Neuronal stem cell (in vitro differentiated cells): ENCODE data around the gene DDX42.
"Not testable (repeated sequence)": the region's sequence is repeated elsewhere in the genome, so short reads cannot be mapped to it uniquely, and the experiment has no call there.

Source experiments
- DNase-seq: peaks from one replicate; pipeline ENCODE4 v3.0.0-alpha.2; 2013; ENCODE audit warnings: low spot score
- H2AFZ ChIP-seq: one replicate; pipeline ENCODE4 v1.6.1; 2013; ENCODE audit warnings: mild to moderate bottlenecking, low read length, inconsistent platforms
- H2AK5ac ChIP-seq: 2 replicates; pipeline ENCODE4 v1.6.1; 2013; ENCODE audit warnings: low read depth, mild to moderate bottlenecking, inconsistent platforms, low read length, moderate library complexity, mixed read lengths
- H2BK120ac ChIP-seq: 2 replicates; pipeline ENCODE4 v1.6.1; 2013; ENCODE audit warnings: low read depth, mild to moderate bottlenecking, inconsistent platforms, low read length, moderate library complexity, mixed read lengths
- H2BK12ac ChIP-seq: one replicate; pipeline ENCODE4 v1.6.1; 2013; ENCODE audit warnings: low read length, inconsistent platforms
- H2BK15ac ChIP-seq: 2 replicates; pipeline ENCODE4 v1.6.1; 2013; ENCODE audit warnings: mild to moderate bottlenecking, low read length, inconsistent platforms, mixed read lengths
- H2BK5ac ChIP-seq: one replicate; pipeline ENCODE4 v1.6.1; 2013; ENCODE audit warnings: inconsistent platforms, mild to moderate bottlenecking, low read length, moderate library complexity
- H3K14ac ChIP-seq: one replicate; pipeline ENCODE4 v1.6.1; 2013; ENCODE audit warnings: low read length, inconsistent platforms
- H3K18ac ChIP-seq: 2 replicates; pipeline ENCODE4 v1.6.1; 2013; ENCODE audit warnings: low read length, inconsistent platforms
- H3K23ac ChIP-seq: 2 replicates; pipeline ENCODE4 v1.6.1; 2013; ENCODE audit warnings: low read depth, mild to moderate bottlenecking, mixed read lengths, low read length, inconsistent platforms; ENCODE audit not compliant: poor library complexity
- H3K27ac ChIP-seq: replicated peaks from 3 replicates; pipeline ENCODE4 v1.5.1; 2013; ENCODE audit warnings: low read length, inconsistent platforms
- H3K27me3 ChIP-seq, 3 experiments: 2 replicates each; pipeline ENCODE4 v1.6.1; 2013; ENCODE audit warnings: low read length in 3 of 3, mild to moderate bottlenecking in 2 of 3, inconsistent platforms in 1 of 3, low read depth in 1 of 3, mixed read lengths in 1 of 3, moderate library complexity in 1 of 3; ENCODE audit not compliant: control insufficient read depth in 3 of 3, insufficient read depth in 3 of 3
- H3K36me3 ChIP-seq, 2 donors: replicated peaks in 1 of 2; 2 replicates each; pipeline ENCODE4 v1.6.1; 2013; ENCODE audit warnings: low read length in 2 of 2; ENCODE audit not compliant: control insufficient read depth in 2 of 2, insufficient read depth in 2 of 2
- H3K4ac ChIP-seq: 2 replicates; pipeline ENCODE4 v1.6.1; 2013; ENCODE audit warnings: inconsistent platforms, mild to moderate bottlenecking, low read length, moderate library complexity
- H3K4me1 ChIP-seq, 2 donors: 1 replicate in 1 of 2; 2 replicates in 1 of 2; pipeline ENCODE4 v1.6.1; 2013; ENCODE audit warnings: low read length in 2 of 2, low read depth in 1 of 2; ENCODE audit not compliant: control insufficient read depth in 2 of 2, insufficient read depth in 1 of 2
- H3K4me2 ChIP-seq: one replicate; pipeline ENCODE4 v1.6.1; 2013; ENCODE audit warnings: mild to moderate bottlenecking, low read length, inconsistent platforms; ENCODE audit not compliant: insufficient read depth, poor library complexity, severe bottlenecking
- H3K4me3 ChIP-seq, 2 donors: 2 replicates each; pipeline ENCODE4 v1.5.1; 2013; ENCODE audit warnings: low read length in 2 of 2, mild to moderate bottlenecking in 2 of 2, inconsistent platforms in 1 of 2, moderate library complexity in 1 of 2
- H3K79me1 ChIP-seq: one replicate; pipeline ENCODE4 v1.6.1; 2013; ENCODE audit warnings: low read depth, mild to moderate bottlenecking, inconsistent platforms, low read length, moderate library complexity
- H3K9ac ChIP-seq: one replicate; pipeline ENCODE4 v1.6.1; 2013; ENCODE audit warnings: mild to moderate bottlenecking, low read depth, low read length, inconsistent platforms; ENCODE audit not compliant: poor library complexity
- H3K9me3 ChIP-seq, 2 donors: replicated peaks in 1 of 2; 2 replicates each; pipeline versions ENCODE3 to v1.6.1; 2013; ENCODE audit warnings: low read length in 2 of 2, mild to moderate bottlenecking in 2 of 2, inconsistent platforms in 1 of 2, low read depth in 1 of 2, mixed read lengths in 1 of 2, moderate library complexity in 1 of 2; ENCODE audit not compliant: control insufficient read depth in 2 of 2, insufficient read depth in 1 of 2
- H4K8ac ChIP-seq: one replicate; pipeline ENCODE4 v1.6.1; 2013; ENCODE audit warnings: low read depth, mild to moderate bottlenecking, inconsistent platforms, low read length, moderate library complexity
- H4K91ac ChIP-seq: one replicate; pipeline ENCODE4 v1.6.1; 2013; ENCODE audit warnings: low read length, low read depth, mild to moderate bottlenecking, inconsistent platforms; ENCODE audit not compliant: poor library complexity
- WGBS, 2 donors: extraction: QIAGEN DNeasy Blood & Tissue Kit; methylation state at CpG; one replicate each; pipeline ENCODE4 v1.1.7; 2013; ENCODE audit warnings: missing lambda C conversion rate in 2 of 2, mixed read lengths in 1 of 2; ENCODE audit not compliant: insufficient read length in 2 of 2, insufficient replicate concordance in 1 of 2; ENCODE audit errors: extremely low coverage in 2 of 2; 5-methylcytosine and 5-hydroxymethylcytosine counted together

The DDX42 gene

GRCh38 chr17:63859257-63859656 is 85.3 kb downstream of the DDX42 start:
- Histone ChIP-seq H3K23ac (no peak overlapping the region), H3K4me2 (no peak overlapping the region), H4K91ac (no peak overlapping the region), H2AK5ac (no peak overlapping the region), H3K79me1 (no peaks in the 10 kb centered on the region), H2AFZ (no peak overlapping the region), H3K9me3 (no peaks in the 10 kb centered on the region), H2BK12ac (no peak overlapping the region), H3K4me3 (no peak overlapping the region), H2BK120ac (no peak overlapping the region), H2BK15ac (no peak overlapping the region), H3K4ac (no peak overlapping the region), H3K27me3 (peaks cover 0 to 23% (median 0%) of the 10 kb centered on the region in 3 experiments), H2BK5ac (no peak overlapping the region), H3K18ac (no peak overlapping the region), H3K9ac (no peak overlapping the region), H3K4me1 (no peaks in the 10 kb centered on the region), H3K36me3 (no peaks in the 10 kb centered on the region), H3K27ac (no peak overlapping the region), H3K14ac (no peak overlapping the region), H4K8ac (no peak overlapping the region)
- DNase-seq: no peak
- WGBS, 2 donors: no CpG with 5 or more reads among the region's 3 CpGs

GRCh38 chr17:63866625-63867024 is 92.7 kb downstream of the DDX42 start:
- H3K79me1 ChIP-seq, DNase-seq, H3K36me3 ChIP-seq, H2BK12ac ChIP-seq, H2AK5ac ChIP-seq, H3K4ac ChIP-seq, H3K9me3 ChIP-seq, H4K91ac ChIP-seq, H3K18ac ChIP-seq, H3K23ac ChIP-seq, H3K27me3 ChIP-seq, H3K4me2 ChIP-seq, H2BK120ac ChIP-seq, H3K4me1 ChIP-seq, H3K27ac ChIP-seq, H4K8ac ChIP-seq, H3K14ac ChIP-seq, H2BK5ac ChIP-seq, H2AFZ ChIP-seq, H3K9ac ChIP-seq, H2BK15ac ChIP-seq, H3K4me3 ChIP-seq: not testable (repeated sequence)
- WGBS, 2 donors: no CpG with 5 or more reads among the region's 7 CpGs
